Measurements from ENCODE around the gene TCF7. TPM values are rescaled to one million over a fixed set of nuclear protein-coding genes. Genes with fewer than 3 reads are reported as not detected.

The TCF7 gene
- total RNA-seq, 4 donors from 2014 or later, result 1.0 to 4.3 (median 2.4) TPM; not detected in 1

- Histone ChIP-seq H3K9me3 (no peaks in the 10 kb centered on the region), H3K36me3 (no peaks in the 10 kb centered on the region), H3K27ac (peak overlapping the region; percentile 96 to 100), H3K27me3 (no peaks in the 10 kb centered on the region), H3K4me1 (peaks cover 0 to 12% of the 10 kb centered on the region in 2 donors), H3K4me3 (peak overlapping the region; percentile 75 to 89)
- intact Hi-C loops (cut with DNase I; ENCODE audit: low total_unique reads), result no loop called here
- TF ChIP-seq POLR2A (IDR thresholded peaks at IDR 0.05) (no peak), CTCF (IDR thresholded peaks at IDR 0.05) (no peak)
- no peak for DNase-seq
These were observed 61.5 kb downstream of the TCF7 start for GRCh38 chr5:134175921-134176510.

GRCh38 chr5:134176511-134177368, 62.3 kb downstream of the TCF7 start, which contains the start of gene SKP1:
Gene SKP1 (minus strand): TSS chr5:134176950. CDS start chr5:134174022, 2,928 bp downstream.
- TF ChIP-seq CTCF (IDR thresholded peaks at IDR 0.05) (peak in 1 of 4 experiments; percentile 2), POLR2A (IDR thresholded peaks at IDR 0.05) (peak; percentile 87 to 97)
- intact Hi-C loops (cut with DNase I; ENCODE audit: low total_unique reads), result no loop called here
- no peaks in the 10 kb centered on the region for H3K27me3 ChIP-seq
- H3K4me1 ChIP-seq, result peaks cover 0 to 6% of the 10 kb centered on the region in 2 donors
- no peaks in the 10 kb centered on the region for H3K9me3 ChIP-seq
- H3K4me3 ChIP-seq, result peak within 1 kb of the TSS; percentile 75 to 89
- DNase-seq, result peak; percentile 72 to 86
- H3K27ac ChIP-seq, result peak within 1 kb of the TSS; percentile 96 to 100
- no peaks in the 10 kb centered on the region for H3K36me3 ChIP-seq

GRCh38 chr5:134177369-134178095, 63.1 kb downstream of the TCF7 start:
- peaks cover 0 to 6% of the 10 kb centered on the region in 2 donors for H3K4me1 ChIP-seq
- H3K27me3 ChIP-seq, result no peaks in the 10 kb centered on the region
- no peaks in the 10 kb centered on the region for H3K9me3 ChIP-seq
- TF ChIP-seq POLR2A (IDR thresholded peaks at IDR 0.05) (no peak), CTCF (IDR thresholded peaks at IDR 0.05) (no peak)
- peak overlapping the region; percentile 96 to 100 for H3K27ac ChIP-seq
- H3K4me3 ChIP-seq, result peak overlapping the region; percentile 75 to 89
- H3K36me3 ChIP-seq, result no peaks in the 10 kb centered on the region
- peak; percentile 39 to 42 for DNase-seq
- intact Hi-C loops (cut with DNase I; ENCODE audit: low total_unique reads), result no loop called here

GRCh38 chr5:134178096-134178419, 63.6 kb downstream of the TCF7 start:
- Histone ChIP-seq H3K36me3 (no peaks in the 10 kb centered on the region), H3K27ac (peak overlapping the region; percentile 96 to 100), H3K4me1 (peaks cover 0 to 6% of the 10 kb centered on the region in 2 donors), H3K4me3 (peak overlapping the region; percentile 75 to 89), H3K27me3 (no peaks in the 10 kb centered on the region), H3K9me3 (no peaks in the 10 kb centered on the region)
- TF ChIP-seq CTCF (IDR thresholded peaks at IDR 0.05) (no peak), POLR2A (IDR thresholded peaks at IDR 0.05) (no peak)
- intact Hi-C loops (cut with DNase I; ENCODE audit: low total_unique reads), result no loop called here
- no peak for DNase-seq

All from uterus (tissue), 4 donors.